ENCODE data around the gene LCA5L. TPM values are rescaled to one million over a fixed set of nuclear protein-coding genes. Genes with fewer than 3 reads are reported as not detected.

The LCA5L gene
- total RNA-seq (2014; rRNA removed; shearing (Covaris generic)): 2.7 and 3.4 TPM in 2 replicates

DNA sequence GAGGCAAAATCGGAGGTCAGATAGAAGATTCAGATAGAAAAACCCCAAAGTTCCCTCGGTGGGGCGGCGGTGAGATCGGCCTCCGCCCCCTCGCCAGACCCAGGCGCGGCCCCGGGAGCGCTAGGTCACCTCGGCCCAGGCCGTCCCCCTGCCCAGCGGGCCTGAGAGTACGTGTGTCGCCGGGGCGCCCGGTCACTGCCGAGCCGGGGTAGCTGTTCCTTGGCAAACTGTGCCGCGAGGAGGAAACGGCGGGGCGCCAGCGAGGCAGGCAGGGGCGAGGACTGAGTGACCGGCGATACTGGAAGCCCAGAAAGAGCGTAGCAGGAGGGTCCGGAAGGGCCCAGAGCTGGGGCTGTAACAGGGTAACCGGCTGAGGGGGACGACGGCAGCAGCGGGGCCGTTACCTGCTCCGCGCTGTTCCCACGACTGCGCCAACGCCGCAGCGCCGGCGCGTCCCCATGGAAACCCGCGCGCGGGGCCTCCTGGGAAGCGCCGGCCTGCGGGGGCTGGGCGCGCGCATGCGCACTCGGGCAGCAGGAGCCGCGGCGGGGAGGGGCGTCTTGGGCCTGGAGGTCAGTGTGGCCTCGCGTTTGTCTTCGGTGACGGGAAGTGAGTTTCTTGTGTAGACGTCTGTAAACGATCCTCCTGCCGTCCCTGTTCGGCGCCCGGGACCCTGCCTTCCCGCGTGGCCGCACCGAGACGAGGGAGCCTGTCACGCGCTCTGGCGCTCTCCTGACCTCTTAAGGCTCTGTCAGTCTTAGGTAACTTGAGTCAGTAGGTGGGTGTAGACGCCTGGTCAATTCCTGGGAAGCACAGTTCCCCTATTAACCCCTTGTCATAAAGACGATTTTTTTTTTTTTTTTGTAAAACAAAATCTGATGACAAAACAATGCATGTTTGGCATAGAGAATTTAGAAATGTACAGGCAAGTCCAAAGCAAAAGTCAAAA, at the start of gene LCA5L:
LCA5L (minus strand) TSS at position 458 of the 949 bp plus-strand sequence. CDS start 17,285 bp downstream, outside the sequence.
- DNase-seq (ENCODE audit: low spot score): peak; percentile 87

GRCh38 chr21:39489380-39489924, 43.9 kb upstream of the LCA5L start:
- no peak for DNase-seq (ENCODE audit: low spot score)

- DNase-seq (ENCODE audit: low spot score): peak; percentile 10
Observed at GRCh38 chr21:39484711-39485276, 39.2 kb upstream of the LCA5L start.

DNA sequence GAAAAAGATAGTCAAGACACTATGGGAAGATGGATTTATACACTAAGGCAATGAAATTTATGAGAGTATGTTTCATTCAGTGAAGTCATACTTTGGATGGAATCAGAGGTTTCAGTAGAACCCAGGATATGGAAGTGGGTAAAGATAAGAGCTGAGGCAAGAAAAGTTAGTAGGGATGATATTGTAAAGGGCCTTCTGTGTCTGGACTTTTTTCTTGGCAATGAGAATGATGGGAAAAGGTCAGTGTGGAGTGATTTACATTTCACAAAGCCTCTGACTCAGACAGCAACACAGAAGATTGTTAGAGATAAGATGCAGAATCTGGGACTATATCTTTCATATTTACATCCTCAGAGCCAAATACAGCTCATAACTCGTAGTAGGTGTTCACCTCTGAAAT, 38.3 kb upstream of the LCA5L start:
- peak; percentile 79 for DNase-seq (ENCODE audit: low spot score)

DNA sequence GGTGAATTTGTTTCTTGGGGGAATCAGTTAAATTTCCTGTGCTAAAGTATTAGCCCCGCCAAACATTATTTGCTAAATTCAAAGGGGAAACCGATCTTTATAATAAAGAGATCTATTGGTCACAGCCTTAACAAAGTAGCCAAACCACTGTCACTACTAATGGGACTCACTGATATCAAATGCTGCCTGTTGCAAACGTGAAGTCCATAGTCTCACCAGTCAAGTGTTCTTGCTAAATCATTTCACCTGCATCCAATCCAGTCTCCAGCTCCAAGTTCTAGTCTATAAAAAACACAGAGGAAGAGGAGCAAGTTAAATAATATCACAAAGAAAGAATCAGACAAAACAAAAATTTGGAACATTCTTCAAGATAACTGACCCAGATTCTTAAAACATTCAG, 36.3 kb upstream of the LCA5L start:
- no peak for DNase-seq (ENCODE audit: low spot score)

- DNase-seq (ENCODE audit: low spot score): no peak
Observed at GRCh38 chr21:39480271-39480670, 34.7 kb upstream of the LCA5L start.

DNA sequence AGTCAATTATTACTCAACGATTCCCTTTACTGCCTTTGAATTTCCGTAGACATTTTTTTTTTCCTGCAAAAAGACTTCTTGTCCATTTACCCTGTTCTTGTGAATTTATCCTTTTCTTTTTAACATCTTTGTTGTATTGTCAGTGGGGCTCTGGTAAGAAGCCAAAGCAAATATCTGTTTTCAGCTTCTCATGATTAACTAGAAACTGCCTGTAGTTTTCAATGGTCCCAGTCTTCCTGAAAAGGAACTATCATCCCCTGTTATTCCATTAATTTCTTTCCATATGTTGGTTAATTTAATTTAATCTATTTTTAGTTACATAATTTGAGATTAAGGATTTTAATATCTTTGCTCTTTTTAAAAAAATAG, 34.2 kb upstream of the LCA5L start:
- DNase-seq (ENCODE audit: low spot score): no peak

GRCh38 chr21:39479164-39479813, 33.7 kb upstream of the LCA5L start:
- no peak for DNase-seq (ENCODE audit: low spot score)

DNA sequence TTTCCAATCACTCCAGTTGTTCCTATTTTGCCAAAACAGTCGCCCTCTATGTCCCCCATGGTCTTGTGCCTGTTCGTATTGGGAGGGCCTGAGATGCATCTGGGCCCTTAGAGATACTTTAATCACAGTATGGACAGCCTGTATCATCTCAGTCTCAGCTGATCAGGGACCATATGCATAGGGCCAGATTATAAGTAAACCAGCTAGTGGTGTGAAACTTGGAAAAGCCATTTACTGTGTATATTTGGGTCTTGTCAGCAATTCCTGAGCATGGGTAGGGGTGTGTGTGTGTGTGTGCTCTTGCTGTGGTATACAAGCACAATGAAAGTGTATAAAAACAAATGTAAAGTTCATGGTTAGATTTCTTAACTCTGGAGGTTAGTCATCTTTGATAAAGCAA, 29.0 kb upstream of the LCA5L start:
- DNase-seq (ENCODE audit: low spot score): no peak

DNA sequence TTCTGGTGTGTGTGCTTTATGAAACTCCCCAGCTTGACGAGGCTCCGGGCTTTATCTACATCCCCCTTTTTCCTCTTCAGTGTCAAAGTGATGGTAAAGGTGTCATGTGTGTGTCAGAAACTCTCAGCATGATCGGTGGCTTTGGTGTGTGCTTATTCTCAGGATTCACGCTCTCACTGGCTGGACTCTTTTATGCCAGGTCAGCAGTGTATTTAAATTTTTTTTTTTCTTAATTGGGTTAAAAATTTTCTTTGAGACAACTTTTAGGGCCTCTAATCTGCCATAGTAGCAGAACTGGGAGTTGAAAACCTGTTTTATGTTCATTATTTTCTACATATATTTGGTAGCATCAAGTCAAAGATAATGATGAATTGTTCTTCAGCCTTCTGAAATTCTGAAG, 27.2 kb upstream of the LCA5L start:
- no peak for DNase-seq (ENCODE audit: low spot score)

DNA sequence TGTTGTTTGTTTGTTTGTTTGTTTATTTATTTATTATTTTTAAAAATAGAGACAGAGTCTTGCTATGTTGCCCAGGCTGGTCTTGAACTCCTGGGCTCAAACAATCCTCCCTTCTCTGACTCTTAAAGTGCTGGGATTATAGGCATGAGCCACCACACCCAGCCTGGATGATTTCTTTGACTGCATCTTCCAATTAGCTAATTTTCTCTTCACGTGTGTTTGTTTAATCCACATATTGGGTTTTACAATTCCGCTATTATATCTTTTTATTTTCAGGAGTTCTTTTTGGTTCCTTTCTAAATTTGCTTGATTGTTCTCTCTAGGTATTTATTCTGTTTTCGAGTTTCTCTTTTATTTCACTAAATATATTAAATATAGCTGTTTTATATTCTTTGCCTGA, 26.0 kb upstream of the LCA5L start:
- no peak for DNase-seq (ENCODE audit: low spot score)

DNA sequence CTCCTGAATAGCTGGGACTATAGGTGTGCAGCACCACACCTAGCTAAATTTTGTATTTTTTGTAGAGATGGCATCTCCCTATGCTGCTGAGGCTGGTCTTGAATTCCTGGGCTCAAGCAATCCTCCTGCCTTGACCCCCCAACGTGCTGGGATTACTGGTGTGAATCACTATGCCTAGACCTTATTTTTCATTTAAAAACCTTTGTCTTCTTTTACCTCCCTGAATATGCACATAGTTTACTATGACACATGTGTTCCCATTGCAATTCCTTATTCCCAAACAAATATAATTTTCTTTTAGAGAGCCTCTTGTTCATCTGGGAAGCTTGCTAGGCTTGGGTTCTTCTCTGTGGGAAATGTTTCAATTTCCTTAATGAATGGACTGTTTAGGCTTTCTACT, 23.0 kb upstream of the LCA5L start:
- DNase-seq (ENCODE audit: low spot score): no peak

DNA sequence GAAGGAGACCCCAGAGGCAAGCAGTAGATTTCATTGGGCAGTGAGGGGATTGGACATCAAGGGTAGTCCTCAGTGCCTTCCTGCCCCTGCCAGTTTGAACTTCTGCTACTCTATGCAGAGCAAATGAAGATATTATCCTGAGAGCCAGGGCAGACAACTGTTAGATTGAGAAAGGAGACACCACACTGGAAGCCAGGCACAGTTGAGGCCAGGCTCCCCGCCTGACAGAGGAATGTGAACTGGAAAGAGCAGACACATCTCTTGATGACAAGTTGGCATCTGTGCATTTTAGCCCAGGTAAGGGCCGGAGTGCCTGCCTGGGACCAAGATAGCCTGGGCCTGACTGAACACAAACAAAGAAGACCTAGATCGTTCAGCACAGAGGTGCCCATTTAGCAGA, 22.2 kb upstream of the LCA5L start:
- no peak for DNase-seq (ENCODE audit: low spot score)

DNA sequence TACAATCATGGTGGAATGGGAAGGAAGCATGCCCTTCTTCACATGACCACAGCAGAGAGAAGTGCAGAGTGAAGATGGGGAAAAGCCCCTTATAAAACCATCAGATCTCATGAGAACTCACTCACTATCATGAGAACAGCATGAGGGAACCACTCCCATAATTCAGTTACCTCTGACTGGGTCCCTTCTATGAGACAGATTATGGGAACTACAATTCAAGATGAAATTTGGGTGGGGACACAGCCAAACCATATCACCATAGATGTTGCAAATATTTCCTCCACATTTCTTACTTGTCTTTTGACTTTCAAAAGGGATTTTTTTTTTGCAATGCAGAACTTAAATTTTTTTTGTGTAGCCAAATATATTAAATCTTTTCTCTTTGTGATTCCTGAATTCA, 21.0 kb upstream of the LCA5L start:
- DNase-seq (ENCODE audit: low spot score): no peak

DNA sequence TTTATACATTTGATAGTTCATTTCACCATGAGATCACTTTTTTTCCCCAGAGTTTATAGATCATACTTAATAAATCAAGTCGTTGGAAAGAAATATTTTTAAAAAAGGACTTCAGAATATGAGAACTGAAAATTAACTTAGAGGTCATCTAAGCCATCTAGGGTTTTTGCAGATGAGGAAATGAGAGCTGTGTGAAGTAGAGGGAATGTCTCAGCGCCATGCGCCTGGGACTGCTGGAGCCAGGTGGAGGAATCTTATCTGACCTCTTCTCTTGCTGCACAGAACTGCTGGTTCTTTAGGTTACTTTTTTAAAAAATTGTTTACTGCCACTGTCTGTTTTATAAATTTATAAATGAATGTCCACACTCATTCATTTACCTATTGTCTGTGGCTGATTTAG, 17.7 kb upstream of the LCA5L start:
- DNase-seq (ENCODE audit: low spot score): no peak

DNA sequence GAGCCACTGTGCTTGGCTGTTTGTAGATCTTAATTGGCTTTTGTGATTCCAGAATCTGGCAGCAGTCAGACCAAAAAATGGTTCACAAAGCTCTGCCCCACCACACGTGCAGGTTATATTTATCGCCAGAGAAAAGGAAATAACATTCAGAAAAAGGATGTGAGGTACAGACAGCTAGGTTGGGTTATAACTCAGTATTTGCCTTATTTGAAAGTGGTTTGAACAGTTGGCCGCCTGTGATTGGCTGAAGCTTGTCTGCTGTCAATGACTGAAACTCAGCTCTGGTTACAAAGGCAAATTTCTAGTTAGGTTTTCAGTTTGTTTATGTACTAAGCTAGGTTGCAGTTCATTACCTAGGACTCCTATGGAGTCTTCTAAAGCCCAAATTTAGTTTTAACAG, 15.8 kb upstream of the LCA5L start:
- DNase-seq (ENCODE audit: low spot score): no peak

DNA sequence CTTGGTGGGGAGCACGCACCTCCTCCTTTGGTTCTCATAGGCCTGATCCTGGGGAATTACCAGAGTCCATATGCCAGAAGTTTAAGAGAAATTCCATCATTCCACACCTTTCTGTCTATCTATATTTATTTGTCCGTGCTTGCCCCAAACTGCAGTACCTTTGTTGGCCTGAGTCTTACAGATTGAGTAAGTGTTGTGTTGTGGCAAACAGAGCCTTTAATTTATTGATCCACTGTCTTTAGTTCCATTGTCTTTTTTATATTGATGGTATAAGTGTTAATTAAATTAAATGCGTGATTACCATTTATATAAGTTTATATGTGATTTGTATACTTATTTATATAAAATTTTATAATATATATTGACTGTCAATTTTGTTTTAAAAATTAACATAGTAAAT, 11.1 kb upstream of the LCA5L start:
- no peak for DNase-seq (ENCODE audit: low spot score)

DNA sequence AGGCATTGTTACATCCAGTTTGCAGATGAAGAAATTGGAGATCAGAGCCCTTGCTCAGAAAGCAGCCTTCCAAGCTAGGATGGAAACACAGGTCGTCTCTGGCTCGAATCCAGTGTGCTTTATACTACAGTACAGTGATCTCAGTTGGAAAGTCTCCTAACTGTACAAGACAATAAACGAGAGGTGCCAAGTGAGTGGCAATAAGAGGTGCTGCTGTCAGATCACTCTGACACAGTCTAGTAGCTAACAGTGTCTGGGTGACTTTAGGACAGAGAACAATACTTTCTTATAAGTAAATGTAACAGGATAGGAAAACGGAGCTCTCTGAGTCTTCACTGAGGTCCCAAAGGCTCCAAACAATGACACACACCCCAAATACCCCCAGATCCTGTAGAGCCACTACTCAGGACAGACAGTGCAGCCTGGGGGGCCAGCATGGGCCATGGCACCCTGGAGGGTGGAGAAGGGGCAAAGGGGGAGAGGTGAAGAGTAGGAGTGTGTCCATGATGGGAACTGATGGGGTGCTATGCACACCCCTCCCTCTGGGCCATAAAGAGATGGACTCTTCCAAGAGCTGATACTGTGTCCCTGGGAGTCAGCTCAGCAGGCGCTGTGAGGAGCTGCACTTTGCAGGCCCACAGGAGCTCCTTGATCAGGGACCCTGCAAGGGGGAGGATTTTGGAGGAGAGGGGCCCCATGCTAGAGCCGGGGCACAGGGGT, 9.5 kb upstream of the LCA5L start:
- no peak for DNase-seq (ENCODE audit: low spot score)

DNA sequence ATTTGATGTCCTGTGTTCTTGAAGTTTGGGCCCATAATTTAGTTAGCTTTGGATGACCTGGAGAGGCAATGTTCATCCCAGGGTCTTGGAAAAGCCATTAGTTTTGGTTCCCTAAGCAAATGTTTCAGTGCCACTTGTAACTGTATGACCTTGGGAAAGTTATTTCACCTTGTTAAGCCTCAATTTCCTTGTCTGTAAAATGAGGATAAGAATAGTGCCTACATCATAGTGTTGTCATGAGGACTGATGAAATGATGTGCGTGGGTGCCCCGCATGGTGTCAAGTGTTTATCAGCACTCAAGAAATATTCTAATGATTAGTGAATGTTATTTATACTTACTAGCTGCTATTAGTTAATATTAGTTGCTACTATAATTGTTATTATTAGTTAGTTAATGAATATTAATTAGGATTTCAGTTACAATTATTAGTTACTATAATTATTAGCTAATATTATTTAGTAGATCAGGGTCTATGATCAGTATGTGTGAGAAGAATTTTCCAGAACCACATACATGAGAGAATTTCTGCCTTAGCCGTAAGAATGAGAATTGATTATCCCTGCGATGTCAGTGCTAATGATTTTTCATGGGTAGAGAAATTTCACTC, 8.1 kb upstream of the LCA5L start:
- no peak for DNase-seq (ENCODE audit: low spot score)

DNA sequence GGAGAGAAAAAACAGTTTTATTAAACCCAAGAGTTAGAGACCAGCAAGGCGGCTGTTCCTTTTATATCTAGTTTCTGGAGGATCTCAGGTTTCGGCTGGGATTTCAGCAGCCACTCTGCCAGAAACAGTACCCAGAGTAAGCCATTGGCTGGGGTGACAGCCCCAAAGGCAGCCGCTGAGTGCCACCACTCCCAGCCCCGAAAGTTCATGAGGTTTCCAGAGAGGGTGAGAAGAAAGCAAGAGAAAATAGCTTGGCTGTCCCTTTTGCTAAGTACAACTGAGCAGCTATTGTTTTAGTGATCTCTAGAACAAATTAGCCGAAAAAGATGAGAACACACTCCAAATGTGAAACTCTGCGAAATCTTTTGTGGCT, 7.4 kb upstream of the LCA5L start:
- no peak for DNase-seq (ENCODE audit: low spot score)

GRCh38 chr21:39452207-39452969, 6.8 kb upstream of the LCA5L start:
- no peak for DNase-seq (ENCODE audit: low spot score)

All from A172 (cell line).